K562 (cell line): ENCODE measurements around the gene MOB1B. TPM values are rescaled to one million over a fixed set of nuclear protein-coding genes. Genes with fewer than 3 reads are reported as not detected.

ENCODE experiments used
- NR2C1 ChIP-seq, 2 experiments: fragments of 450-650 bp; IDR thresholded peaks; 2 replicates each; pipeline ENCODE4 v1.6.1; 2017; ENCODE audit warnings: mild to moderate bottlenecking in 2 of 2, antibody characterized with exemption in 1 of 2, inconsistent platforms in 1 of 2, missing compliant biosample characterization in 1 of 2, missing genetic modification characterization in 1 of 2
- RFX7 ChIP-seq: fragments of 250-450 bp; sonication (Bioruptor Pico); IDR thresholded peaks from 2 replicates; pipeline ENCODE4 v1.5.1; 2021; ENCODE audit warnings: mild to moderate bottlenecking
- ZNF589 ChIP-seq: fragments of 200-800 bp; sonication (Bioruptor generic); IDR thresholded peaks from 2 replicates; pipeline ENCODE4 v1.6.1; 2016; ENCODE audit warnings: low read depth, missing genetic modification characterization, missing compliant biosample characterization
- ZNF717 ChIP-seq: fragments of 250-450 bp; sonication (Bioruptor Pico); IDR thresholded peaks from 2 replicates; pipeline ENCODE4 v1.5.0; 2021
- polyA plus RNA-seq, 8 experiments: library from polyadenylated mRNA; depleted of rRNA in 4 of 8; stranded (reverse) in 5 of 8; unstranded in 3 of 8; fragments of >200 nt; fragmentation: Nextera tagmentation in 2 of 8; fragmentation: Illumina TruSeq in 1 of 8; extraction: Ambion mirVana in 2 of 8; extraction: Trizol in 1 of 8; gene quantifications; 2 replicates each; pipeline versions ENCODE4 v1.2.1 to v1.2.3, GENCODE V29; 2011 to 2014; ENCODE audit warnings: inconsistent platforms in 1 of 8, missing spikeins in 1 of 8
- total RNA-seq, 7 experiments: library from RNA; depleted of rRNA in 6 of 7; stranded (reverse); fragments of >200 nt in 6 of 7; fragmentation: Illumina TruSeq in 2 of 7; extraction: Trizol in 2 of 7; gene quantifications; 2 replicates each; pipeline versions ENCODE4 v1.2.1 to v1.2.3, GENCODE V29; 2011 to 2021; ENCODE audit warnings: low replicate concordance in 1 of 7
- TF ChIP-seq, protein P1 (sequence below): fragments of 250-450 bp; sonication (Bioruptor Pico); IDR thresholded peaks from 2 replicates; pipeline ENCODE4 v1.5.0; 2021; ENCODE audit warnings: mild to moderate bottlenecking, moderate library complexity
- TF ChIP-seq, protein P2 (sequence below): fragments of 150-350 bp; IDR thresholded peaks from 2 replicates; pipeline ENCODE4 v1.6.1; 2014; ENCODE audit warnings: low read depth, mild to moderate bottlenecking, low read length, borderline replicate concordance
- TF ChIP-seq, protein P3 (sequence below), 2 experiments: fragments of 450-650 bp in 1 of 2; sonication (generic) in 1 of 2; formaldehyde crosslinking; conservative IDR thresholded peaks; 2 replicates each; pipeline versions ENCODE4 v1.4.0 to v1.8.1; 2020 to 2022; ENCODE audit warnings: mild to moderate bottlenecking in 1 of 2, missing genetic modification reagents in 1 of 2
- TF ChIP-seq, protein P4 (sequence below): fragments of 200-400 bp; formaldehyde crosslinking; IDR thresholded peaks from 2 replicates; pipeline ENCODE4 v1.6.1; 2017; ENCODE audit warnings: mild to moderate bottlenecking, low read depth, low read length, moderate library complexity
- TF ChIP-seq, protein P5 (sequence below): fragments of 200-800 bp; sonication (Bioruptor generic); IDR thresholded peaks from 2 replicates; pipeline ENCODE4 v1.6.1; 2017; ENCODE audit warnings: missing genetic modification characterization, missing compliant biosample characterization
- TF ChIP-seq, protein P6 (sequence below): fragments of 450-650 bp; IDR thresholded peaks from 2 replicates; pipeline ENCODE4 v1.6.1; 2016; ENCODE audit warnings: mild to moderate bottlenecking

The MOB1B gene
- total and polyA plus RNA-seq, 9 of the 15 experiments (the other 6 are each of a cell fraction or from before 2014, with no cell fraction given): 8.4 to 37.8 (median 19.0) TPM

DNA sequence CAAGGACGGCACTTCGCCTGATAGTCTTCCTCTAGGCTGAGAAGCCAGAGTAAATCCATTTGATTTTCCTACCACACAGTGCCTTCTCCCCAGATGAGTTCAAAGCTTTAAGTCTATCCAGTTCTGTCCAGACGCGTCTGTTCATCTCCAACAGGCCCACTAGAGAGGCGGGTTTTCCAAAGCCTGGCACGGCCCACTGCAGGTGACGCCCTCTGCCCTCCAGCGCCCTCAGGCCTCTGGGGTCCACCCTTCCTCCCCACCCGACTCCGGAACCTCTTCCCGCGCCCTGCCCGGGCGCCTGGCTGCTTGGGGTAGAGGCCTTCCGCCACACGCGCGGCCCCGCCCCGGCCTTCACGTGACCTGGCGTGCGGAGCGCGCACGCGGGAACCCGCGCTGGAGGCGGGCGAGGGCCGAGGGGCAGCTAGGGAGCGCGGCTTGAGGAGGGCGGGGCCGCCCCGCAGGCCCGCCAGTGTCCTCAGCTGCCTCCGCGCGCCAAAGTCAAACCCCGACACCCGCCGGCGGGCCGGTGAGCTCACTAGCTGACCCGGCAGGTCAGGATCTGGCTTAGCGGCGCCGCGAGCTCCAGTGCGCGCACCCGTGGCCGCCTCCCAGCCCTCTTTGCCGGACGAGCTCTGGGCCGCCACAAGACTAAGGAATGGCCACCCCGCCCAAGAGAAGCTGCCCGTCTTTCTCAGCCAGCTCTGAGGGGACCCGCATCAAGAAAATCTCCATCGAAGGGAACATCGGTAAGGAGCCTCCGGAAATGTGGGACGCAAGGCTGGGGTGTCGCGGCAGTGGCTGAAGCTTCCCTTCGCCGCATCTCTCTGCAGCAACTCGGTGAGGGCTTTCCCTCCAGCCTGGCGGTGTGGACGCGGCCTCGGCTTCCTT is 91.3 kb downstream of the MOB1B start, which contains the start of gene DCK (continued):
- TF ChIP-seq, protein P1, sequence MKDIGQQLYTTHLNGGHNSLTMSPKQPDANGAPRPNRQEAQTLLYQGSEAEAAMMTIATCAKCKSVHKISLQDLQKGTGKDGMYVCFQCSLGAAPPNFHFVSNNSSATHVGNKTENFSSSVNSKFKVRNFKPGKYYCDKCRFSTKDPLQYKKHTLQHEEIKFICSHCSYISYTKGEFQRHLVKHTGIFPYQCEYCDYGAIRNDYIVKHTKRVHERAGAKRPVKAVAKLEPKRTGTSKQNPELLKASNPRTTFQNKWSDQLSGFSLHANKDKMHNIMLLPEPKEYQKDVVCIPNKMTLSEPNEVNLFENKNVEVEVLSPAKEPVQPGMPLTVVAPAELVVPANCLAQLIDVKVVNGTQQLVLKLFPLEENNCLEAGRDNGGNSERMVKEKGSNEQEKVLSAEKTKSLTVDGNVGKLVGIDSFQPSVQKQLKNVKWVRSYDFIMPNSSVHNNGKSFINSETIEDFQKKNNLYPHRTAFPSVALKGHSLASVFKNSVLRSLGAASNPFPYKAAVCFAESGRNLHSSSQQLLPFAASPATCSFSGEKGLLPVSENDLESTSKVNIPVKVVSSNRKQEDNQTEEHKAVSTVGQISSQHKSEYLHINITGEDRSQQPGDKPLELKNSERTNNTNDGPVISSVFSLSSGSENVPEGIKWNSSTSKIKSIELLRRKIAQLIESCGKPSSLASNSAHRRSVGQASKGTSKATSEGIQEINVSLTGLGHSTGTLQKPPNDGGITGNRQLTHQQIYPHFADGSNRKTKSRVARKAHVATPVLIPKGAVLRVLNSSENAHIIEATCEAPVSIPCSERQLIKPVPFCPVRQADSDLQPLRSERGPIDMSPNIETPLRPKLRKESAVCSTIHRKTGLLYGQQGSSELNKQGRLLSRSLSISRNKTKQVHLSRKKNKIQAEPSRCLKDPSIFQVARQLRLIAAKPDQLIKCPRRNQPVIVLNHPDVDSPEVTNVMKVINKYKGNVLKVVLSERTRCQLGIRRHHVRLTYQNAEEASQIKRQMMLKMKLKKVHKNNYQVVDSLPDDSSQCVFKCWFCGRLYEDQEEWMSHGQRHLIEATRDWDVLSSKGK (CRISPR knock-in tag): no peak
- TF ChIP-seq, protein P2, sequence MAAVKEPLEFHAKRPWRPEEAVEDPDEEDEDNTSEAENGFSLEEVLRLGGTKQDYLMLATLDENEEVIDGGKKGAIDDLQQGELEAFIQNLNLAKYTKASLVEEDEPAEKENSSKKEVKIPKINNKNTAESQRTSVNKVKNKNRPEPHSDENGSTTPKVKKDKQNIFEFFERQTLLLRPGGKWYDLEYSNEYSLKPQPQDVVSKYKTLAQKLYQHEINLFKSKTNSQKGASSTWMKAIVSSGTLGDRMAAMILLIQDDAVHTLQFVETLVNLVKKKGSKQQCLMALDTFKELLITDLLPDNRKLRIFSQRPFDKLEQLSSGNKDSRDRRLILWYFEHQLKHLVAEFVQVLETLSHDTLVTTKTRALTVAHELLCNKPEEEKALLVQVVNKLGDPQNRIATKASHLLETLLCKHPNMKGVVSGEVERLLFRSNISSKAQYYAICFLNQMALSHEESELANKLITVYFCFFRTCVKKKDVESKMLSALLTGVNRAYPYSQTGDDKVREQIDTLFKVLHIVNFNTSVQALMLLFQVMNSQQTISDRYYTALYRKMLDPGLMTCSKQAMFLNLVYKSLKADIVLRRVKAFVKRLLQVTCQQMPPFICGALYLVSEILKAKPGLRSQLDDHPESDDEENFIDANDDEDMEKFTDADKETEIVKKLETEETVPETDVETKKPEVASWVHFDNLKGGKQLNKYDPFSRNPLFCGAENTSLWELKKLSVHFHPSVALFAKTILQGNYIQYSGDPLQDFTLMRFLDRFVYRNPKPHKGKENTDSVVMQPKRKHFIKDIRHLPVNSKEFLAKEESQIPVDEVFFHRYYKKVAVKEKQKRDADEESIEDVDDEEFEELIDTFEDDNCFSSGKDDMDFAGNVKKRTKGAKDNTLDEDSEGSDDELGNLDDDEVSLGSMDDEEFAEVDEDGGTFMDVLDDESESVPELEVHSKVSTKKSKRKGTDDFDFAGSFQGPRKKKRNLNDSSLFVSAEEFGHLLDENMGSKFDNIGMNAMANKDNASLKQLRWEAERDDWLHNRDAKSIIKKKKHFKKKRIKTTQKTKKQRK: no peak
- TF ChIP-seq, protein P3, sequence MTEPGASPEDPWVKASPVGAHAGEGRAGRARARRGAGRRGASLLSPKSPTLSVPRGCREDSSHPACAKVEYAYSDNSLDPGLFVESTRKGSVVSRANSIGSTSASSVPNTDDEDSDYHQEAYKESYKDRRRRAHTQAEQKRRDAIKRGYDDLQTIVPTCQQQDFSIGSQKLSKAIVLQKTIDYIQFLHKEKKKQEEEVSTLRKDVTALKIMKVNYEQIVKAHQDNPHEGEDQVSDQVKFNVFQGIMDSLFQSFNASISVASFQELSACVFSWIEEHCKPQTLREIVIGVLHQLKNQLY (CRISPR knock-in tag; conservative IDR thresholded peaks at IDR 0.05): no peak
- TF ChIP-seq, protein P4, sequence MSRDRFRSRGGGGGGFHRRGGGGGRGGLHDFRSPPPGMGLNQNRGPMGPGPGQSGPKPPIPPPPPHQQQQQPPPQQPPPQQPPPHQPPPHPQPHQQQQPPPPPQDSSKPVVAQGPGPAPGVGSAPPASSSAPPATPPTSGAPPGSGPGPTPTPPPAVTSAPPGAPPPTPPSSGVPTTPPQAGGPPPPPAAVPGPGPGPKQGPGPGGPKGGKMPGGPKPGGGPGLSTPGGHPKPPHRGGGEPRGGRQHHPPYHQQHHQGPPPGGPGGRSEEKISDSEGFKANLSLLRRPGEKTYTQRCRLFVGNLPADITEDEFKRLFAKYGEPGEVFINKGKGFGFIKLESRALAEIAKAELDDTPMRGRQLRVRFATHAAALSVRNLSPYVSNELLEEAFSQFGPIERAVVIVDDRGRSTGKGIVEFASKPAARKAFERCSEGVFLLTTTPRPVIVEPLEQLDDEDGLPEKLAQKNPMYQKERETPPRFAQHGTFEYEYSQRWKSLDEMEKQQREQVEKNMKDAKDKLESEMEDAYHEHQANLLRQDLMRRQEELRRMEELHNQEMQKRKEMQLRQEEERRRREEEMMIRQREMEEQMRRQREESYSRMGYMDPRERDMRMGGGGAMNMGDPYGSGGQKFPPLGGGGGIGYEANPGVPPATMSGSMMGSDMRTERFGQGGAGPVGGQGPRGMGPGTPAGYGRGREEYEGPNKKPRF: no peak
- TF ChIP-seq, protein P5, sequence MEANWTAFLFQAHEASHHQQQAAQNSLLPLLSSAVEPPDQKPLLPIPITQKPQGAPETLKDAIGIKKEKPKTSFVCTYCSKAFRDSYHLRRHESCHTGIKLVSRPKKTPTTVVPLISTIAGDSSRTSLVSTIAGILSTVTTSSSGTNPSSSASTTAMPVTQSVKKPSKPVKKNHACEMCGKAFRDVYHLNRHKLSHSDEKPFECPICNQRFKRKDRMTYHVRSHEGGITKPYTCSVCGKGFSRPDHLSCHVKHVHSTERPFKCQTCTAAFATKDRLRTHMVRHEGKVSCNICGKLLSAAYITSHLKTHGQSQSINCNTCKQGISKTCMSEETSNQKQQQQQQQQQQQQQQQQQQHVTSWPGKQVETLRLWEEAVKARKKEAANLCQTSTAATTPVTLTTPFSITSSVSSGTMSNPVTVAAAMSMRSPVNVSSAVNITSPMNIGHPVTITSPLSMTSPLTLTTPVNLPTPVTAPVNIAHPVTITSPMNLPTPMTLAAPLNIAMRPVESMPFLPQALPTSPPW: peak; percentile 89
- TF ChIP-seq, protein P6, sequence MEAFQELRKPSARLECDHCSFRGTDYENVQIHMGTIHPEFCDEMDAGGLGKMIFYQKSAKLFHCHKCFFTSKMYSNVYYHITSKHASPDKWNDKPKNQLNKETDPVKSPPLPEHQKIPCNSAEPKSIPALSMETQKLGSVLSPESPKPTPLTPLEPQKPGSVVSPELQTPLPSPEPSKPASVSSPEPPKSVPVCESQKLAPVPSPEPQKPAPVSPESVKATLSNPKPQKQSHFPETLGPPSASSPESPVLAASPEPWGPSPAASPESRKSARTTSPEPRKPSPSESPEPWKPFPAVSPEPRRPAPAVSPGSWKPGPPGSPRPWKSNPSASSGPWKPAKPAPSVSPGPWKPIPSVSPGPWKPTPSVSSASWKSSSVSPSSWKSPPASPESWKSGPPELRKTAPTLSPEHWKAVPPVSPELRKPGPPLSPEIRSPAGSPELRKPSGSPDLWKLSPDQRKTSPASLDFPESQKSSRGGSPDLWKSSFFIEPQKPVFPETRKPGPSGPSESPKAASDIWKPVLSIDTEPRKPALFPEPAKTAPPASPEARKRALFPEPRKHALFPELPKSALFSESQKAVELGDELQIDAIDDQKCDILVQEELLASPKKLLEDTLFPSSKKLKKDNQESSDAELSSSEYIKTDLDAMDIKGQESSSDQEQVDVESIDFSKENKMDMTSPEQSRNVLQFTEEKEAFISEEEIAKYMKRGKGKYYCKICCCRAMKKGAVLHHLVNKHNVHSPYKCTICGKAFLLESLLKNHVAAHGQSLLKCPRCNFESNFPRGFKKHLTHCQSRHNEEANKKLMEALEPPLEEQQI: no peak
- peak; percentile 62; the same call in 1 of the 2 replicates for TF ChIP-seq ZNF589 (CRISPR knock-in tag)
- 0 out of 2 replicates have a peak, but pooled peaks have one; percentile 6 for TF ChIP-seq NR2C1 (IDR thresholded peaks at IDR 0.05)
- peak; percentile 37; the same call in 1 of the 2 replicates for TF ChIP-seq NR2C1 (tag; IDR thresholded peaks at IDR 0.05)
- no peak for TF ChIP-seq RFX7 (CRISPR knock-in tag)
- no peak for TF ChIP-seq ZNF717 (CRISPR knock-in tag)
